GM18498 (cell line): ENCODE measurements around the gene PIGN.

ENCODE experiments used
- ATAC-seq: cut with Tn5 transposase; IDR thresholded peaks from one replicate; pipeline ENCODE4 v1.9.1; 2021; ENCODE audit warnings: mild to moderate bottlenecking, moderate library complexity; ENCODE audit not compliant: unreplicated experiment

The PIGN gene

GRCh38 chr18:62109676-62110075 lies 77.2 kb downstream of the PIGN start:
- ATAC-seq = no peak

DNA sequence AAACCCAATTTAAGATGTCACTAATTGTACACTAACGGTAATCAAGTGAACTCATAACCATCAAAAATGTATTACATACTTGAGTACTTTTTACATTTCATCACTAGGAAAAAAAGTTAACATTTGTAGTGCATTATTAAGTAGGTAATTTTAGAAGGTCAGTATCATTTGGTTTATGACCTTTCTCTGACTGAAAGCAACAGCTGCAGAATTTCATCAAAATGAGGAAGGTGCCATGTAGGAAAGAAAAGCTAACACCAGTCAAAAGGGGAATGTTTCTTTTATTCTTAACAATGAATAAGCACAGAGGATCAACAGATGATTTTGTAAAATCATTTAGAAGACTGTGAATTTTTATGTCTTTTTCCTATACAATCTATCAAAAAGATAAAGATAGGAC lies 79.0 kb downstream of the PIGN start:
- ATAC-seq = no peak

- no peak for ATAC-seq
These were observed 80.6 kb downstream of the PIGN start for GRCh38 chr18:62106271-62106670.

- no peak for ATAC-seq
These were observed 81.5 kb downstream of the PIGN start for GRCh38 chr18:62105376-62105775.

DNA sequence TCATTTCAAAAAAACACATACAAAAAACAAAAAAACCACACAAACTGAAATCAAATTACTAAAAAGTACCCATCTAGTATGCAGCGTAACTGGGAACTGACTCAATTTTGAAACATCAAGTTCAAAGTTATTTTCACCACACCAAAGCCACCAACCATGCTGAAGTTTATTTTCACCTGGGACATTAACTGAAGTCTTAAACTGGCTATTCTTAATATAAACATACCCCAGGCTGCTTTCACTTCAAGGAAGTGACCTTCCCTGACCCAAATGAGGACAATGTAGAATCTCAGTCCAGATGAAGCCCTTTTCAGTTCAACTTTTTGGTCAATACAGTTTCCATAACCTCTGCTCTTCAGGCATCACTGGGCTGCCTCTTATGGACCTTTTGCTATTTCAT lies 84.6 kb downstream of the PIGN start:
- ATAC-seq = peak; percentile 69

DNA sequence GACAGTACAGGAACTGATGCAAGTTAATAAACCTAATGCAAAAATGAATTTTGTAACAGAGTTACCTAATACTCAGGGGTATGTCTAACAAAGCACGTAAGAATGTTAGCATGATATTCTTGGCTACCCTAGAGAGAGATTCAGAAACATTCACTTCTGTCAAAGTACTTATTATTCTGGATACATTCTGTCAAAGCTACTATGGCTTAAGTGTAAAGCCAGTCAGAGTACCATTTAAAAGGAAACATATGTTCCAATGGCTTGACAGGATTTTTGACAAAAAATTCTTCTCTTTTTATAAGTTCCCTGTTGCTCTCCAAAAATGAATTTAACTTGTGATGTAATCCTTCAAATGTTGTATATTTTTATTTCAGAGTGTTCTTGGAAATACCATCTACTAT lies 85.5 kb downstream of the PIGN start:
- no peak for ATAC-seq

- no peak for ATAC-seq
These were observed 87.9 kb downstream of the PIGN start for GRCh38 chr18:62098960-62099359.

DNA sequence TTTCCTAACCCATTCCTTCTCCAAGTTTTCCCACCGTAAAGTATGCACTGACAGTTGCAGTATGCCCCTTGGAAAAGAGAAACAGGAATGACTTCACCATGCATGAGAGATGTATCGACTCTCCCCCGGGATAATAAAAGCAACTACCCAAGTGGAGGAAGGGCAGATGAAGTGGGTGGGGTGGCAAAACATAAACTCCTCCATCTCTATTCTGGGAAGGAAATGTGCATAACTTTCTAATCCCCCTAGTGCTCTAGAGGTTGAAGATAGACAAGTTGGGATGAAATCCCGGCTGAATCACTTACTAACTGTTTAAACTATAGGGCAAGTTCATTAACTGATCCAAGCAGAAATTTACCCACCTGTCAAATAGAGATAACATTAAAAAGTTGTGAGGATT lies 89.2 kb downstream of the PIGN start:
- ATAC-seq = no peak

DNA sequence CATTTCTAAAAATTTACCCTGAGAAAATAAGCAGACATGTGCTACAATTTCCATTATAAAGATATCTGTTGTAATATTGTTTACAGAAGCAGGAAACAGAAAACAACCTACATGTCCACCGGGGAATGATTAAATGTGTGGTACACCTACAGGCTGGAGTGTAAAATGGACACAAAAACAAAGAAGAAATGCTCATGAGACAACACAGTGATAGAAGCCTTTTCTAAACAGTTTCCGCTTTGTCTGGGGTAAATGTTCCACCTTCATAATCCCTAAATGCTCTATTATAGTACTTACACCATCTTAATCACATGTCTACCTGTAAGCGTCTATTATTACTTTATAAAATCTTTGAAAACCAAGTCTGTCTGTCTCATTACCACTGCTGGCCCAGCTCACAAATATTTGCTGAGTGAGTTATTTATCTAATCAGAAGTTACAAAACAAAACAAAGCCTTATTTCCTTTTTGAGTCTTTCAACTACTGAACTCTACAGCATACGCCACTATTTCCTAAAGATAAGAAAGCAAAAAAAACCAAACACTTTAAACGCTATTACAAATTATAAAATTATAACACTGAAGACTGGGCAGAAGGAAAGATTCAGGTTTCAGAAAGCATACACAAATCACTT lies 95.3 kb downstream of the PIGN start:
- no peak for ATAC-seq

GRCh38 chr18:62089174-62089573 lies 97.7 kb downstream of the PIGN start:
- ATAC-seq = no peak

DNA sequence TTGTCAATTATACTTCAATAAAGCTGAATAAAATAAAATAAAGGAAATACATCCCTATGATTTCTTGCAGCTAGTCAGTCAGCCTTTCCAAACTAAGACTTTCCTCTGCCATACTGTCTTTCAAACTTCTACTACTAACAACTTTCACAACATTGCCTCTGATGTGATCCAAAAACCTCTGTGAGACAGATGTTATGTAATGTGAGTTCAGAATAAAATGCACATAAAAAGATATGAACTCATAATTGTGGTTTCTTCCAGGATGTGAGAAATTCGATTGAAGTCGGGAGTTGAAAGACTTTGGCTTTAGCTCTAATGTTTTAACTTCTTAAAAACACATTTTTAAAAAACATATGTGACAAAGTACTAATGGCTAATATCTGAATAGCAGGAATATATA lies 98.7 kb downstream of the PIGN start:
- no peak for ATAC-seq

- no peak for ATAC-seq
These were observed 101.1 kb downstream of the PIGN start for GRCh38 chr18:62085756-62086155.

DNA sequence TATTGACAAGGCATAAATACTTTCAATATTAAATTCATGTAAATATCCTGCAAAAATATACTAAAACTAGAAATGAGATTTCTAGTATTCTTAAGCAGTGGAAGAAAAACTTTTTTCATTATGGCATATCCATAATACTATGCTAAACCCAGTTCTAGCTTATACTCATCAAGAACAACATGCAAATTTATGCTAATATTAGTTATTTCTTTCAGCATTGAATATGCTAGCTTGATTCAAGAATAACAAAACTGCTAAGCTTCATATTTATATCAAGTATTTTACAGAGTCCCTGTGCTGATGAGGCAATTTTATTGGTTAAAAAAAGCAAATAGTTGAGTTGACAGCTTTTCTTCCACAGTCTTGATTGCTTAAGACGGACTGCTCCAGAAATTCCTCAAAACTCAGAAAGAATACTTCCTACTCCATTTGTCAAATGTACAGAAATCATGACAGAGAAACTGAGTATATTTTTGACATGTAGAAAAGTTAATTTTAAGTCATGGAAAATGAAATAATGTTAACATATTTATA lies 105.0 kb downstream of the PIGN start:
- no peak for ATAC-seq

- ATAC-seq = no peak
These were observed 105.6 kb downstream of the PIGN start for GRCh38 chr18:62081248-62081647.

- peak; percentile 84 for ATAC-seq
These were observed 106.5 kb downstream of the PIGN start for GRCh38 chr18:62080172-62080900.

DNA sequence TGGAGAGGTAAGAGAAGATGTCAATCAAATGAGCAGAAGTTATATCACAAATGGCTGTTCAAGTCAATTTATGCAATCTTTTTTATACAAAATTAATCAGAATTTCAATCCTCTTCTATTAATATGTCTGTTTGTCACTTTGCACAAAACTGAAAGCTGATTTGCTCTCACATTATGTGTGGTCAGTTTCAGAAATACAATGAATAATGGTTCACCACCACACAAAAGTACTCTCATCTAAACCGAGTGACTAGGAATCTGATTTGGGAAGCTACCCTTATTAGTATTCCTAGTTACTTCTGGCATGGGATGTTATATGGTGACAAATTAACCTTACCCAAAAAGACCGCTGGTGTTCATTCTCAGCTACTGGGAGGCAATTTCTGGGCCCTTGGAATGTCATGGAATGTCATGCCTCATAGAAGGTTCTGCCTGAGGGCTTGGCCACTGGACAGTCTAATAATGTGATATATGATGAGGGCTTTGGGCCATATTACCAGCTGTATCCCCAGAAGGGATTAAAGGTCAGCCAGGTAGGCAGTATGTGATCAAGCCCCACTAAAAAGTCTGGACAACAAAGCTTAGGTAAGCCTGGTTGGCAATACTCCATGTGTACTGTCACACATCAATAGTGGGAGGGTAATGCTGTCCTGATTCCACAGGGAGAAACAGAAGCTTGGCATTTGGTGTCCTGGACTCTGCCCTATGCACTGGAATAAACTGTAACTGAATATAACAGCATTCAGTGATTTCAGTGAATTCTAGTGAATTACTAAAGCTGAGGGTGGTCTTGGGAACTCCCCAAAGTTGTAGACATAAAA lies 113.2 kb downstream of the PIGN start:
- no peak for ATAC-seq

DNA sequence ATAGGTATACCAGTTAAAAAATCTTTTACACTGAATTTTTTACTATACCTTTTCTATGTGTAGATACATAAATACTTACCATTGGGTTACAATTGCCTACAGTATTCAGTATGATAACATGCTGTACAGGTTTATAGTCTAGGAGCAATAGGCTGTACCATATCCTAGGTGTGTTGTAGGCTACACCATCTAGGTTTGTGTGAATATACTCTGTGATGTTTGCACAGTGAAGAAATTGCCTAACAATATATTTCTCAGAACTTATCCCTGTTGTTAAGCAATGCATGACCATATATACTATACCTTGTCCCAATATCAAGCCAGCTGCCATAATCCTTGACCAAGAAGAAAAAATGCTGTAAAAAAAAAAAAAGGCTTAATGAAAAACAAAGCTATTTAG lies 114.5 kb downstream of the PIGN start:
- no peak for ATAC-seq

GRCh38 chr18:62071071-62071470 lies 115.8 kb downstream of the PIGN start:
- ATAC-seq = no peak

GRCh38 chr18:62070302-62070701 lies 116.6 kb downstream of the PIGN start:
- ATAC-seq = no peak

- no peak for ATAC-seq
These were observed 117.3 kb downstream of the PIGN start for GRCh38 chr18:62069556-62069955.

GRCh38 chr18:62066102-62066818 lies 120.6 kb downstream of the PIGN start:
- ATAC-seq = no peak
